WTC11 (cell line): ENCODE measurements around the gene ANO2. TPM values are rescaled to one million over a fixed set of nuclear protein-coding genes. Genes with fewer than 3 reads are reported as not detected.

Source experiments
- ATAC-seq: fragments of 200-7000 bp; cut with Tn5 transposase; 2 replicates; pipeline ENCODE4 v1.10.0; 2021; ENCODE audit warnings: mild to moderate bottlenecking, moderate library complexity
- CTCF ChIA-PET: fragments of 300-600 bp; sonication (Branson Sonifier 250); formaldehyde crosslinking; loops from one replicate; lab custom pipeline; 2021; ENCODE audit warnings: antibody characterized with exemption; lab: Charles Lee
- POLR2A ChIA-PET: fragments of 350-600 bp; sonication (Branson Sonifier 250); formaldehyde crosslinking; loops from one replicate; lab custom pipeline; 2021; ENCODE audit warnings: antibody characterized with exemption; lab: Charles Lee
- DNase-seq: peaks from one replicate; pipeline ENCODE4 v3.0.0; 2021; ENCODE audit warnings: low spot score
- H3K27ac Mint-ChIP-seq: 2 replicates; pipeline ENCODE4 v1.8.0; 2021; ENCODE audit warnings: mixed read lengths
- H3K27me3 Mint-ChIP-seq: 2 replicates; pipeline ENCODE4 v1.8.0; 2021; ENCODE audit warnings: low read depth, mild to moderate bottlenecking, moderate library complexity, mixed read lengths
- H3K36me3 Mint-ChIP-seq: 2 replicates; pipeline ENCODE4 v1.8.0; 2021; ENCODE audit warnings: mixed read lengths
- H3K4me1 Mint-ChIP-seq: 2 replicates; pipeline ENCODE4 v1.8.0; 2022; ENCODE audit warnings: mixed read lengths
- H3K4me3 Mint-ChIP-seq: 2 replicates; pipeline ENCODE4 v1.8.0; 2021; ENCODE audit warnings: mild to moderate bottlenecking, moderate library complexity, mixed read lengths
- H3K9me3 Mint-ChIP-seq: 2 replicates; pipeline ENCODE4 v1.8.0; 2021; ENCODE audit warnings: mixed read lengths
- AFF4 ChIP-seq: sonication (generic); formaldehyde crosslinking; IDR thresholded peaks from 2 replicates; pipeline ENCODE4 v1.8.1; 2023; ENCODE audit warnings: mild to moderate bottlenecking, missing genetic modification reagents, borderline replicate concordance
- CDX4 ChIP-seq: fragments of 250-450 bp; sonication (Bioruptor Pico); IDR thresholded peaks from 2 replicates; pipeline ENCODE4 v1.9.0; 2021; ENCODE audit warnings: moderate library complexity, mild to moderate bottlenecking, inconsistent platforms, borderline replicate concordance
- ESRRA ChIP-seq: sonication (generic); formaldehyde crosslinking; IDR thresholded peaks from 2 replicates; pipeline ENCODE4 v1.8.1; 2022; ENCODE audit warnings: mild to moderate bottlenecking, missing genetic modification reagents, borderline replicate concordance
- ETV6 ChIP-seq: sonication (generic); formaldehyde crosslinking; IDR thresholded peaks from 2 replicates; pipeline ENCODE4 v1.8.1; 2022; ENCODE audit warnings: mild to moderate bottlenecking, missing genetic modification reagents
- FOXJ3 ChIP-seq: sonication (generic); formaldehyde crosslinking; IDR thresholded peaks from 2 replicates; pipeline ENCODE4 v1.9.0; 2021; ENCODE audit warnings: missing genetic modification reagents, mild to moderate bottlenecking, borderline replicate concordance
- GTF2I ChIP-seq: fragments of 250-450 bp; sonication (Bioruptor Pico); conservative IDR thresholded peaks from 2 replicates; pipeline ENCODE4 v1.4.0; 2021; ENCODE audit warnings: mild to moderate bottlenecking
- IRF2 ChIP-seq: sonication (generic); formaldehyde crosslinking; IDR thresholded peaks from 2 replicates; pipeline ENCODE4 v1.8.0; 2022; ENCODE audit warnings: low read depth, missing genetic modification reagents, borderline replicate concordance
- KAT7 ChIP-seq: sonication (generic); formaldehyde crosslinking; IDR thresholded peaks from 2 replicates; pipeline ENCODE4 v1.8.1; 2023; ENCODE audit warnings: missing genetic modification reagents, mild to moderate bottlenecking, borderline replicate concordance
- NR1H2 ChIP-seq: sonication (generic); formaldehyde crosslinking; IDR thresholded peaks from 2 replicates; pipeline ENCODE4 v1.9.0; 2021; ENCODE audit warnings: mild to moderate bottlenecking, moderate library complexity, missing genetic modification reagents
- NR3C1 ChIP-seq: sonication (generic); formaldehyde crosslinking; conservative IDR thresholded peaks from 2 replicates; pipeline ENCODE4 v1.8.1; 2023; ENCODE audit warnings: low read depth, mild to moderate bottlenecking, missing genetic modification reagents
- PREB ChIP-seq: sonication (generic); formaldehyde crosslinking; IDR thresholded peaks from 2 replicates; pipeline ENCODE4 v1.8.1; 2022; ENCODE audit warnings: mild to moderate bottlenecking, missing genetic modification reagents, moderate library complexity, borderline replicate concordance
- SP1 ChIP-seq: sonication (generic); formaldehyde crosslinking; conservative IDR thresholded peaks from 2 replicates; pipeline ENCODE4 v1.8.1; 2022; ENCODE audit warnings: missing genetic modification reagents
- TEAD1 ChIP-seq: sonication (generic); formaldehyde crosslinking; IDR thresholded peaks from 2 replicates; pipeline ENCODE4 v1.8.0; 2022; ENCODE audit warnings: mild to moderate bottlenecking, missing genetic modification reagents
- USF1 ChIP-seq: sonication (generic); formaldehyde crosslinking; IDR thresholded peaks from 2 replicates; pipeline ENCODE4 v1.8.0; 2022; ENCODE audit warnings: mild to moderate bottlenecking, missing genetic modification reagents
- ZNF121 ChIP-seq: sonication (generic); formaldehyde crosslinking; IDR thresholded peaks from 2 replicates; pipeline ENCODE4 v1.8.0; 2023; ENCODE audit warnings: missing genetic modification reagents
- total RNA-seq: library from RNA; stranded (reverse); gene quantifications from 3 replicates; pipeline ENCODE4 v1.2.3, GENCODE V29; 2021
- TF ChIP-seq, protein P1 (sequence below): fragments of 200-600 bp; IDR thresholded peaks from 2 replicates; pipeline ENCODE4 v1.8.0; 2022; ENCODE audit warnings: antibody characterized with exemption
- TF ChIP-seq, protein P2 (sequence below): sonication (generic); formaldehyde crosslinking; IDR thresholded peaks from 2 replicates; pipeline ENCODE4 v1.8.0; 2023; ENCODE audit warnings: missing genetic modification reagents
- TF ChIP-seq, protein P3 (sequence below): fragments of 250-450 bp; sonication (Bioruptor Pico); IDR thresholded peaks from 2 replicates; pipeline ENCODE4 v2.1.2; 2022; ENCODE audit warnings: mild to moderate bottlenecking, moderate library complexity
- TF ChIP-seq, protein P4 (sequence below): sonication (generic); formaldehyde crosslinking; IDR thresholded peaks from 2 replicates; pipeline ENCODE4 v1.8.0; 2022; ENCODE audit warnings: missing genetic modification reagents

Gene ANO2
- total RNA-seq, 1 experiment from 2014 or later, result 2.8 TPM

DNA sequence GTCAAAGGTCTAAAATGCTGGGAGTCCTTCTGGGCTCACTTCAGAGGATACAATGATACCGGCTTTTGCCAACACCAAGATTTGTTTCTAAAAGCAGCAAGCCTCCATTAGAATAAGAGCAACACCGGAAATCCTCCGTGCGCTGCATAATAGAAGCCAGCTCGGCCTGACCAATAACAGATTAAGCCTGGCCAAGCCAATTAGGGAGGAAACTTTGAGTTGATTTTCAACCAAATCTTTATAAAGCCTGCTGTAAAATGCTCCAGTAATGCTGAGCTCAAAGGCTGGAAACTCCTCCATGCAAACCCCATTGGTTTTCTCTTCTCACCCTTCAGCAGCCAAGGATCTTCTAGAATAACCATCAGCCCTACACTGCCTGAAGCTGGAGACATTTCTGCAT, 363.0 kb downstream of the ANO2 start:
- TF ChIP-seq IRF2 (CRISPR knock-in tag) (no peak), GTF2I (CRISPR knock-in tag) (no peak), AFF4 (CRISPR knock-in tag) (no peak), NR3C1 (CRISPR knock-in tag) (no peak), ESRRA (no peak), PREB (CRISPR knock-in tag) (no peak), KAT7 (CRISPR knock-in tag) (no peak), USF1 (no peak), TEAD1 (CRISPR knock-in tag) (no peak), ETV6 (CRISPR knock-in tag) (no peak), CDX4 (CRISPR knock-in tag) (no peak), SP1 (CRISPR knock-in tag) (no peak), NR1H2 (CRISPR knock-in tag) (no peak), ZNF121 (CRISPR knock-in tag) (no peak), FOXJ3 (CRISPR knock-in tag) (no peak)
- TF ChIP-seq, protein P1, sequence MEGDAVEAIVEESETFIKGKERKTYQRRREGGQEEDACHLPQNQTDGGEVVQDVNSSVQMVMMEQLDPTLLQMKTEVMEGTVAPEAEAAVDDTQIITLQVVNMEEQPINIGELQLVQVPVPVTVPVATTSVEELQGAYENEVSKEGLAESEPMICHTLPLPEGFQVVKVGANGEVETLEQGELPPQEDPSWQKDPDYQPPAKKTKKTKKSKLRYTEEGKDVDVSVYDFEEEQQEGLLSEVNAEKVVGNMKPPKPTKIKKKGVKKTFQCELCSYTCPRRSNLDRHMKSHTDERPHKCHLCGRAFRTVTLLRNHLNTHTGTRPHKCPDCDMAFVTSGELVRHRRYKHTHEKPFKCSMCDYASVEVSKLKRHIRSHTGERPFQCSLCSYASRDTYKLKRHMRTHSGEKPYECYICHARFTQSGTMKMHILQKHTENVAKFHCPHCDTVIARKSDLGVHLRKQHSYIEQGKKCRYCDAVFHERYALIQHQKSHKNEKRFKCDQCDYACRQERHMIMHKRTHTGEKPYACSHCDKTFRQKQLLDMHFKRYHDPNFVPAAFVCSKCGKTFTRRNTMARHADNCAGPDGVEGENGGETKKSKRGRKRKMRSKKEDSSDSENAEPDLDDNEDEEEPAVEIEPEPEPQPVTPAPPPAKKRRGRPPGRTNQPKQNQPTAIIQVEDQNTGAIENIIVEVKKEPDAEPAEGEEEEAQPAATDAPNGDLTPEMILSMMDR, result no peak
- TF ChIP-seq, protein P2, sequence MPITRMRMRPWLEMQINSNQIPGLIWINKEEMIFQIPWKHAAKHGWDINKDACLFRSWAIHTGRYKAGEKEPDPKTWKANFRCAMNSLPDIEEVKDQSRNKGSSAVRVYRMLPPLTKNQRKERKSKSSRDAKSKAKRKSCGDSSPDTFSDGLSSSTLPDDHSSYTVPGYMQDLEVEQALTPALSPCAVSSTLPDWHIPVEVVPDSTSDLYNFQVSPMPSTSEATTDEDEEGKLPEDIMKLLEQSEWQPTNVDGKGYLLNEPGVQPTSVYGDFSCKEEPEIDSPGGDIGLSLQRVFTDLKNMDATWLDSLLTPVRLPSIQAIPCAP (CRISPR knock-in tag), result no peak
- TF ChIP-seq, protein P3, sequence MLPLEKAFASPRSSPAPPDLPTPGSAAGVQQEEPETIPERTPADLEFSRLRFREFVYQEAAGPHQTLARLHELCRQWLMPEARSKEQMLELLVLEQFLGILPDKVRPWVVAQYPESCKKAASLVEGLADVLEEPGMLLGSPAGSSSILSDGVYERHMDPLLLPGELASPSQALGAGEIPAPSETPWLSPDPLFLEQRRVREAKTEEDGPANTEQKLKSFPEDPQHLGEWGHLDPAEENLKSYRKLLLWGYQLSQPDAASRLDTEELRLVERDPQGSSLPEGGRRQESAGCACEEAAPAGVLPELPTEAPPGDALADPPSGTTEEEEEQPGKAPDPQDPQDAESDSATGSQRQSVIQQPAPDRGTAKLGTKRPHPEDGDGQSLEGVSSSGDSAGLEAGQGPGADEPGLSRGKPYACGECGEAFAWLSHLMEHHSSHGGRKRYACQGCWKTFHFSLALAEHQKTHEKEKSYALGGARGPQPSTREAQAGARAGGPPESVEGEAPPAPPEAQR (CRISPR knock-in tag), result no peak
- TF ChIP-seq, protein P4, sequence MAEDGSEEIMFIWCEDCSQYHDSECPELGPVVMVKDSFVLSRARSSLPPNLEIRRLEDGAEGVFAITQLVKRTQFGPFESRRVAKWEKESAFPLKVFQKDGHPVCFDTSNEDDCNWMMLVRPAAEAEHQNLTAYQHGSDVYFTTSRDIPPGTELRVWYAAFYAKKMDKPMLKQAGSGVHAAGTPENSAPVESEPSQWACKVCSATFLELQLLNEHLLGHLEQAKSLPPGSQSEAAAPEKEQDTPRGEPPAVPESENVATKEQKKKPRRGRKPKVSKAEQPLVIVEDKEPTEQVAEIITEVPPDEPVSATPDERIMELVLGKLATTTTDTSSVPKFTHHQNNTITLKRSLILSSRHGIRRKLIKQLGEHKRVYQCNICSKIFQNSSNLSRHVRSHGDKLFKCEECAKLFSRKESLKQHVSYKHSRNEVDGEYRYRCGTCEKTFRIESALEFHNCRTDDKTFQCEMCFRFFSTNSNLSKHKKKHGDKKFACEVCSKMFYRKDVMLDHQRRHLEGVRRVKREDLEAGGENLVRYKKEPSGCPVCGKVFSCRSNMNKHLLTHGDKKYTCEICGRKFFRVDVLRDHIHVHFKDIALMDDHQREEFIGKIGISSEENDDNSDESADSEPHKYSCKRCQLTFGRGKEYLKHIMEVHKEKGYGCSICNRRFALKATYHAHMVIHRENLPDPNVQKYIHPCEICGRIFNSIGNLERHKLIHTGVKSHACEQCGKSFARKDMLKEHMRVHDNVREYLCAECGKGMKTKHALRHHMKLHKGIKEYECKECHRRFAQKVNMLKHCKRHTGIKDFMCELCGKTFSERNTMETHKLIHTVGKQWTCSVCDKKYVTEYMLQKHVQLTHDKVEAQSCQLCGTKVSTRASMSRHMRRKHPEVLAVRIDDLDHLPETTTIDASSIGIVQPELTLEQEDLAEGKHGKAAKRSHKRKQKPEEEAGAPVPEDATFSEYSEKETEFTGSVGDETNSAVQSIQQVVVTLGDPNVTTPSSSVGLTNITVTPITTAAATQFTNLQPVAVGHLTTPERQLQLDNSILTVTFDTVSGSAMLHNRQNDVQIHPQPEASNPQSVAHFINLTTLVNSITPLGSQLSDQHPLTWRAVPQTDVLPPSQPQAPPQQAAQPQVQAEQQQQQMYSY (CRISPR knock-in tag), result no peak
- H3K27ac Mint-ChIP-seq, result no peak overlapping the region
- H3K36me3 Mint-ChIP-seq, result no peaks in the 10 kb centered on the region
- DNase-seq (no peak), ATAC-seq (no peak)
- CTCF ChIA-PET, result interaction anchor here (2.1 kb wide), 1 partner anchor 163 kb away, joined by 8 read pairs; no protein-coding TSS in a partner anchor
- H3K27me3 Mint-ChIP-seq, result no peaks in the 10 kb centered on the region; the same call in 1 of the 2 replicates
- POLR2A ChIA-PET, result no interaction called here
- peaks cover 36% of the 10 kb centered on the region for H3K4me1 Mint-ChIP-seq
- peaks cover 12% of the 10 kb centered on the region for H3K9me3 Mint-ChIP-seq
- H3K4me3 Mint-ChIP-seq, result no peak overlapping the region
